SK-MEL-5 (cell line): ENCODE results near the gene SNX32. TPM values are rescaled to one million over a fixed set of nuclear protein-coding genes. Genes with fewer than 3 reads are reported as not detected.
"Not testable (repeated sequence)": the region's sequence is repeated elsewhere in the genome, so short reads cannot be mapped to it uniquely, and the experiment has no call there.

Experiments
- DNase-seq: peaks from one replicate; pipeline ENCODE4 v3.0.0-alpha.2; 2016; ENCODE audit warnings: low read depth, low spot score
- in situ Hi-C: cut with HindIII; loops from 2 replicates; pipeline ENCODE4 v1.10.0; 2016; ENCODE audit warnings: low sequenced_read_pairs, high pct_unique_total_duplicates, low pct_unique_long_range_greater_than_20kb
- total RNA-seq: library from RNA; depleted of rRNA; stranded (reverse); fragments of >200 nt; shearing (Covaris generic); gene quantifications from 2 replicates; pipeline ENCODE4 v1.2.3, GENCODE V29; 2014

Gene SNX32
- total RNA-seq, 1 experiment from 2014 or later, result 0.18 TPM

GRCh38 chr11:65886826-65887722, 53.3 kb downstream of the SNX32 start:
- in situ Hi-C loops, result no loop called here
- no peak for DNase-seq

- in situ Hi-C loops, result no loop called here
- DNase-seq, result no peak
Observed at GRCh38 chr11:65887723-65888162, 54.0 kb downstream of the SNX32 start.

DNA sequence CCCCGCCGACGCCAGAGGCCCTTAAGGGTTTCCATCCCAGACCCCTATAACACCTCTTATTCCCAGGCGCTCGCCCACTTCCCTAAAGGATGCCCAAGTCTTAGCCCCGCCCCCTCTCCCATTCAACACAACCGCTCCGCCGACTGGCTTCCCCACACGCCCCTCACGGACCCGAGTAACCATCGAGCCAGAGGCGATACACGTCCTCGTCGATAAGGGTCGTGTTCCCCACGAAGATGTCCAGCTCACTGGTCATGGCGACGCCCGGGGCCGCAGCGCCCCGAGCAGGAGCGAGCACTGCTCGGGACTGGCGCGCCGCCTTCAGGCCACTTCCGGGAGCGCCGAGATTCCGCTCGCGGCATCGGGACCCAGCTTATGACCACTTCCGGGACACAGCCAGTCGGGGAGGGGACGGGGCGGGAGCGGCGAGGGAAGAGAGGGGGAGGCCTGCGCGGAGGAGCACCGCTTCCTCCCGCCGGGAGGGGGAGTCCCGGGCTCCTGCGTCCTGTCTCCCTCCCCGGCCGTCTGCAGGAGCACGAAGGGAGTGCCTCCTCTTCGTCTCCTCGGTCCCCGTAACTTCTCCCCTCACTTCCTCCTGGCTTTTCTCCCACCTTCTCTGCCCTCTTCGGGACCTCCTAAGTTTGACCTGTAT, 54.5 kb downstream of the SNX32 start, which contains the start of gene FIBP:
Gene FIBP, minus strand, starts transcription at position 309 of the 652 bp plus-strand sequence. Its CDS starts 53 bp downstream, at position 256.
- in situ Hi-C loops, result no loop called here
- peak; percentile 93 for DNase-seq

DNA sequence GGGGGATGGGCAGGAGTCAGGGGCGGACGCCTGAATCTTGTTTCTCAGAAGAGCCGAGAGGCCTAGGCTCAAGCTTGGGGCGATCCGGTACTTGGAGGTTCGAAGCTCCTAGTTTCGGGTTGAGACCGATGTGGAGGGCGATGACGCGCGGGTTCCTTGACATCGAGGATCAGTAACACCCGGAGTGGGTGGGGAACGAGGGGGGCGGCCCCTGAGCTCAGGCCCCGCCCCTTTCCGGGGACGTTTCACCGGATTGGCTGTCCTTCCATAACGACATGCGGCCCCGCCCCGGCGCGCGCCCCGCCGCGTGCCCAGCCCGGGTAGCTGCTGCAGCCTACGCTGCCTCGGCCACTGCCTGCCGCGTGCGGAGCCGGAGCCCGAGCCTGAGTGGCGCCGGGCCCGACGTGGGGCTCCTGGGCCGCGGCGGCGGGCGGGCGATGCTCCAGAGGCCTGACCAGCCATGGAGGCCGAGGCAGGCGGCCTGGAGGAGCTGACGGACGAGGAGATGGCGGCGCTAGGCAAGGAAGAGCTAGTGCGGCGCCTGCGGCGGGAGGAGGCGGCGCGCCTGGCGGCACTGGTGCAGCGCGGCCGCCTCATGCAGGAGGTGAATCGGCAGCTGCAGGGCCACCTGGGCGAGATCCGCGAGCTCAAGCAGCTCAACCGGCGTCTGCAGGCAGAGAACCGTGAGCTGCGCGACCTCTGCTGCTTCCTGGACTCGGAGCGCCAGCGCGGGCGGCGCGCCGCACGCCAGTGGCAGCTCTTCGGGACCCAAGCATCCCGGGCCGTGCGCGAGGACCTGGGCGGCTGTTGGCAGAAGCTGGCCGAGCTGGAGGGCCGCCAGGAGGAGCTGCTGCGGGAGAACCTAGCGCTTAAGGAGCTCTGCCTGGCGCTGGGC, 56.8 kb downstream of the SNX32 start, which contains the start of gene CCDC85B:
Gene CCDC85B, plus strand, starts transcription at position 350 of the 895 bp plus-strand sequence. Its CDS starts 111 bp downstream, at position 461.
- DNase-seq, result peak; percentile 88
- in situ Hi-C loops, result no loop called here

GRCh38 chr11:65891219-65892136, 57.7 kb downstream of the SNX32 start:
- in situ Hi-C loops, result no loop called here
- DNase-seq, result no peak

DNA sequence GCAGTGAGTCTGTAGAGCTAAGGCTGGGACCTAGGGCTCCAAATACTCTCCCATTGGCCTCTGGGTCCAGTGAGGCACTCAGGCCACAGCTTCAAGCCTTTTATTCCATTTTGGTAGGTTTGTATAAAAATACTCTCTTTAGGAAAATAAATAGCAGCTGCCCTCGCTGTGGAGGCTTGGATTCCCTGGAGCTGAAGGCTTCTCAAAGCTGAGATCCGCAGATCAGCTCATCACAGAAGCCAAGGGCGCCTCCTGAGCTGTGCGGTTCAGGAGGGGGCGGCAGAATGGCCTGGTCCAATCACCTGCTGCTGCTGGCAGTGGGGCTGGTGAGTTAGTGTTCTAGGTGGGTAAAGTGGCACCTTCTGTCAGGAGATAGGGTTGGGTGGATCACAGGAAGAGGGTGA, 58.4 kb downstream of the SNX32 start:
- DNase-seq, in situ Hi-C loops: not testable (repeated sequence)

DNA sequence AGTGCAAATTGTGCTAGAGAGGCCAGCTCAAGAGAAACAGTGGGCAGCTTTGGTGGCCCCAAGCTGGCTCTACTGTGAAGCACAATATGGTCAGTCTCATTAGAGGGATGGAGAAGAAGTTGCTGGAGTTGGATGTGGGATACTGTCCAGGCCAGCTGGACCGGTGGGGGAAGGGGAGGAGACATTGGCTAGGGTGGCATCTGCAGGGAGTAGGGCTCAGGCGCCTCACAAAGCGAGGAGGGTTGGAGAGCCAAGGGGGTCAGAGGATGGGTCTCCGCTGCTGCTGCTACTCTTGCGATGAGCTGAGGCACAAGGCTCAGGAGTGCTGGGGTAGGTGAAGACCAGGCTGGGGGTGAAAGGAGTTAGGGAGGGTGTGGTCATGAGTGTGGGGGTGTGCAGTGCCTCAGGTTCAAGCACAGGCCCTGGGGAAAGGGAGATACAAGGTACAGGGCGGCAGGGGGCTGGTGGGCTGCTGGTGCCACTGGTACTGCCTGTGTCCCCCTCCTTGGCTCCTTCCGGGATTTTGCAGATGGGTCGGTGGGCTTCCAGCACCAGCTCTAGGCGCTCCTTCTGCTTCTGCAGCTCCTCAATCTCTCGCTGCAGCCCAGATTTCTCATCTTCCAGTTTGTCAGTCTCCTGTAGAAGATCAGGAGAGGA, 59.0 kb downstream of the SNX32 start:
- DNase-seq, result no peak
- in situ Hi-C loops, result no loop called here

DNA sequence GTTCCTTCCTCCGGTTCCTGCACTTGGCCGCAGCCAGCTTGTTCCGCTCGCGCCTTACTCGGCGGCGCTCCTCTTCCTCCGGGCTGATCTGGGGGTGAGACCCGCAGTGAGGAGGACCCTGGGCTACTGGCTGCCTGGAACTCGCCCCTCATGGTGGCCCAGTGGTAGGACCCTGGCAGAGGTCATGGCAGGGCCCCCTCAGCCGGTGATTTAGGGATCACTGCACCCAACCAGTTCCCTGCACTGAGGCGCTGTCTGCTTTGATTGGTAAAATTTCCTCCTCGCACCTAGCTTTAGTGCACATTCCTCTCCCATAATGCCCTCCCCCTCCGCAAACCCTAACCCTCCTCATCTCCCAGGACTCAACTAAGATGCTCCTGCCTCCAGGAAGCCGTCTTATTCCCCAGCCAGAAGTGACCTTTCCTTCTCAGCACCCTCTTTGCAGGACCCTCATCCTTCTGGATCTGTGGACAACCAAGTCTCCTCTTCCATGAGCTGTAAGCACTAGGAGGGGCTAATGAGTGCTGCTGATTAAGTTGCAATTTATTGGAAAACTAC, 60.4 kb downstream of the SNX32 start:
- no peak for DNase-seq
- in situ Hi-C loops, result no loop called here

DNA sequence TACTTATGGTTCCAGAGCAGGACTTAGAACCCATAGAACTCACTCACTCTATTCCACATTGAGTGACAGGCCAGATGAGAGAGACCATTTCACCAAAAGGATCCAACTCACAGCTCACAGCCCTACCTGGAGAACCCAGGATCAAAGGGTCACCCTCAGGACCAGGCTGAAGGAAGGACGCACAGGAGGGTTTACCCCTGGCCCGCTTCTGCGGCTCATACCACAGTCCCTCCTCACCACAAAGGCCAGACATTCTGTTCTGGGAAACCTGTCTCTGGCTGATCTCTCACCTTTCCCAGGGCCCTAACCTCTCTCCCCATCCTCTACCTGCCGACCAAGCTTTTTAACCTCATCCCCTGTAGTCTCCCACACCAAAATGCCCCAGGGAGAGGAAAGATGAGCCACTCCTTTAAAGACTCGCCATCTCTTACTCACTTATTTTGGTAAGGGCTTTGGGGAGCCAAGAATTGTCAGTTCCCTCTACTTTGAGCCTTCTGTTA, 61.8 kb downstream of the SNX32 start:
- DNase-seq, result no peak
- in situ Hi-C loops, result no loop called here

- in situ Hi-C loops, result no loop called here
- no peak for DNase-seq
Observed at GRCh38 chr11:65896034-65896999, 62.6 kb downstream of the SNX32 start.

GRCh38 chr11:65897020-65897471, 63.3 kb downstream of the SNX32 start:
- DNase-seq, result no peak
- in situ Hi-C loops, result no loop called here

DNA sequence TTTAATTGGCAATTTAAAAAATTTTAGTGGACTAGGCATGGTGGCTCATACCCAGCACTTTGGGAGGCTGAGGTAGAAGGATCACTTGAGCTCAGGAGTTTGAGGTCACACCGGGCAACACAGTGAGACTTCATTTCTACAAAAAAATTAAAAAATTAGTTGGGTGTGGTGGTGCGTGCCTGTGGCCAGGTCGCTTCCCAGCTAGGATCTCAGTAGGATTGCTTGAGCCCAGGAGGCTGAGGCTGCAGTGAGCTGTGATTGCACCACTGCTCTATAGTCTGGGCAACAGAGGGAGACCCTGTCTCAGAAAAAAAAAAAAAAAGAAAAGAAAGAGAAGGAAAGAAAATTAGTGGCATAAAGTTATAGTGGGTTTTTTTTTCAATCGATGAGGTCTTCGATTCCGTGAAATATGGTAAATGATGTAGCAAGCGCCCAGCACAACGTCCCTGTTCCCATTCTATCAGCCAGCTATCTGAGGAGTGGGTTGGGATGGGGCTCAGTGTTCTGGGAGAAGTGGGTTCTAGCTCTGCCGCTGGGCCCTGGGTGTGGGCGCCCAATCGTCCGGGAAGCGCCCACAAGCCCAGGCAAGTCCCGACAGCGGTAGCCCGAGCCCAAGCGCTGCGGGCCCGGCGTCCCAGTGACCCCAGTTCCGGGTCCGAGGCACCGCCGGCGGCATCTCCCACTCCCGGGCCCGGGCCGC, 65.0 kb downstream of the SNX32 start:
- in situ Hi-C loops, result no loop called here
- no peak for DNase-seq

DNA sequence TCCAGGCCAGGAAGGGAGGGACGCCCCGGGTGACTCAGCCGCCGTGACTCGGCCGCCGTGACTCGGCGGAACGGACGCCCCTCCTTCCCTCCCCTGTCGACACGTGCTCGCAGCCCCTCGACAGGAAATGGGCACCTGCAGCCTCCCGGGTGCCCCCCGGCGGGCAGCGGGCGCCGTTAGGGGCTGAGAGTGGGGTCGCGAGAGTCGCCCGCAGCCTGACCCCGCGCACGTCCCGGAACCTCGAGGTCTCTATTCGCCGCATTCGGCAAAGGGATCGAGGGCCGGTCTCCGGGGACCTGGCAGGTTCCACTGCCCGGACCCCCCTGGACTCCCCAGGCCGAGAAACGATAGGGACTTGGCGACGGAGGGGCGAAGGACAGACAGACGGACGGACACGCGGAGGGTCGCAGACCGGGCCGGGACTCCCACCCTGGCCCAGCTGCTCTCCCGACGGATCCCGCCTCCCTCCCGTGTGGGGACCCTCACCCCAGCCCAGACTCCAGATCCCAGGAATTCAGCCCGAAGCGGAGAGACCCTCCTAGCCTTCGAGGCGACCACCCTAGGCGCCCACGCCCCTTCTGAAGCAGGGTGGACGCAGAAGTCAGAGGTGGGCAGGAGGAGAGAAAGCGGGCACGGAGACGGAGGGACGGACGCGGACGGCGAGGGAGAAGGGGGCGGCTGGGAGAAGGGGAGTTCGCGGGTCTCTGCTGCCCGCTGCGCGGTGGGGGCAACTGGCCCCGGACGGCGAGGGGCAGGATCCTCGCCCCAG, 65.8 kb downstream of the SNX32 start:
- in situ Hi-C loops, result no loop called here
- peak; percentile 38 for DNase-seq
